H1 (cell line): ENCODE data around the gene NRL. TPM values are rescaled to one million over a fixed set of nuclear protein-coding genes. Genes with fewer than 3 reads are reported as not detected.
A peak's percentile ranks its signal among the peaks of the same experiment; 100 is the strongest.

ENCODE experiments used
- BACH1 ChIP-seq: IDR thresholded peaks from 2 replicates; pipeline ENCODE4 v1.6.1; 2012; ENCODE audit warnings: low read length, improper control_type of control experiment
- CREB1 ChIP-seq: IDR thresholded peaks from 2 replicates; pipeline ENCODE4 v1.6.1; 2012; ENCODE audit warnings: inconsistent platforms
- EZH2 ChIP-seq: fragments of 200-600 bp; sonication (generic); IDR thresholded peaks from 2 replicates; pipeline ENCODE4 v1.7.1; 2012; ENCODE audit warnings: low read depth, mild to moderate bottlenecking, moderate library complexity, low read length, inconsistent platforms; ENCODE audit not compliant: severe bottlenecking
- FOSL1 ChIP-seq: IDR thresholded peaks from 2 replicates; pipeline ENCODE4 v1.6.1; 2011; ENCODE audit warnings: mild to moderate bottlenecking, low read depth, low read length, moderate library complexity; ENCODE audit not compliant: insufficient read depth
- GABPA ChIP-seq: IDR thresholded peaks from 2 replicates; pipeline ENCODE4 v1.6.1; 2011; ENCODE audit warnings: mild to moderate bottlenecking, low read length, moderate library complexity, borderline replicate concordance; ENCODE audit not compliant: insufficient read depth
- HDAC2 ChIP-seq, 2 experiments: fragments of 300-600 bp in 1 of 2; sonication (generic) in 1 of 2; IDR thresholded peaks; 2 replicates each; pipeline ENCODE4 v1.6.1; 2011 to 2012; ENCODE audit warnings: low read depth in 2 of 2, low read length in 2 of 2, mild to moderate bottlenecking in 2 of 2, moderate library complexity in 2 of 2, borderline replicate concordance in 1 of 2, inconsistent platforms in 1 of 2
- KDM4A ChIP-seq: IDR thresholded peaks from one replicate; pipeline ENCODE4 v1.7.1; 2012; ENCODE audit warnings: low read depth, mild to moderate bottlenecking, moderate library complexity, low read length, inconsistent platforms; ENCODE audit not compliant: severe bottlenecking
- POLR2A ChIP-seq, 2 experiments: IDR thresholded peaks; 1 replicate in 1 of 2; 2 replicates in 1 of 2; pipeline ENCODE4 v1.6.1; 2011; ENCODE audit warnings: low read depth in 2 of 2, low read length in 2 of 2, mild to moderate bottlenecking in 2 of 2; ENCODE audit errors: control extremely low read depth in 1 of 2
- RFX5 ChIP-seq: IDR thresholded peaks from 2 replicates; pipeline ENCODE4 v1.6.1; 2011; ENCODE audit warnings: low read depth, low read length, improper control_type of control experiment, borderline replicate concordance
- SIN3A ChIP-seq, 2 experiments: IDR thresholded peaks in 1 of 2; conservative IDR thresholded peaks in 1 of 2; 2 replicates each; pipeline ENCODE4 v1.6.1; 2011 to 2012; ENCODE audit warnings: low read length in 2 of 2, improper control_type of control experiment in 1 of 2, low read depth in 1 of 2, mild to moderate bottlenecking in 1 of 2
- SP1 ChIP-seq: IDR thresholded peaks from 2 replicates; pipeline ENCODE4 v1.6.1; 2011; ENCODE audit warnings: low read depth, low read length
- TAF1 ChIP-seq: IDR thresholded peaks from 2 replicates; pipeline ENCODE4 v1.6.1; 2011; ENCODE audit warnings: mild to moderate bottlenecking, low read depth, low read length
- TAF7 ChIP-seq: optimal IDR thresholded peaks from 2 replicates; pipeline ENCODE3; 2011; ENCODE audit warnings: low read depth, mild to moderate bottlenecking, inconsistent platforms, low read length, moderate library complexity, borderline replicate concordance
- polyA plus RNA-seq, 7 experiments: library from polyadenylated mRNA; depleted of rRNA in 3 of 7; stranded (reverse) in 5 of 7; unstranded in 2 of 7; fragments of >200 nt in 5 of 7; fragments of 200-250 nt in 2 of 7; gene quantifications; 1 replicate in 5 of 7; 2 replicates in 1 of 7; 4 replicates in 1 of 7; pipeline versions ENCODE4 v1.2.1 to v1.2.3, GENCODE V29; 2011 to 2013; ENCODE audit warnings: missing spikeins in 2 of 7, mixed read lengths in 2 of 7
- total RNA-seq: library from RNA; stranded (reverse); fragmentation: NEBNext Ultra II Directional; extraction: Animal tissue kit (Norgen Biotek cat#: 25700); gene quantifications from 2 replicates; pipeline ENCODE4 v1.2.1, GENCODE V29; 2021
- TF ChIP-seq, protein P1 (sequence below): IDR thresholded peaks from 2 replicates; pipeline ENCODE4 v1.6.1; 2012; ENCODE audit warnings: inconsistent platforms

NRL gene
- total and polyA plus RNA-seq, 2 of the 8 experiments (the other 6 are each of a cell fraction or from before 2014, with no cell fraction given) = 1.1 to 2.2 TPM

DNA sequence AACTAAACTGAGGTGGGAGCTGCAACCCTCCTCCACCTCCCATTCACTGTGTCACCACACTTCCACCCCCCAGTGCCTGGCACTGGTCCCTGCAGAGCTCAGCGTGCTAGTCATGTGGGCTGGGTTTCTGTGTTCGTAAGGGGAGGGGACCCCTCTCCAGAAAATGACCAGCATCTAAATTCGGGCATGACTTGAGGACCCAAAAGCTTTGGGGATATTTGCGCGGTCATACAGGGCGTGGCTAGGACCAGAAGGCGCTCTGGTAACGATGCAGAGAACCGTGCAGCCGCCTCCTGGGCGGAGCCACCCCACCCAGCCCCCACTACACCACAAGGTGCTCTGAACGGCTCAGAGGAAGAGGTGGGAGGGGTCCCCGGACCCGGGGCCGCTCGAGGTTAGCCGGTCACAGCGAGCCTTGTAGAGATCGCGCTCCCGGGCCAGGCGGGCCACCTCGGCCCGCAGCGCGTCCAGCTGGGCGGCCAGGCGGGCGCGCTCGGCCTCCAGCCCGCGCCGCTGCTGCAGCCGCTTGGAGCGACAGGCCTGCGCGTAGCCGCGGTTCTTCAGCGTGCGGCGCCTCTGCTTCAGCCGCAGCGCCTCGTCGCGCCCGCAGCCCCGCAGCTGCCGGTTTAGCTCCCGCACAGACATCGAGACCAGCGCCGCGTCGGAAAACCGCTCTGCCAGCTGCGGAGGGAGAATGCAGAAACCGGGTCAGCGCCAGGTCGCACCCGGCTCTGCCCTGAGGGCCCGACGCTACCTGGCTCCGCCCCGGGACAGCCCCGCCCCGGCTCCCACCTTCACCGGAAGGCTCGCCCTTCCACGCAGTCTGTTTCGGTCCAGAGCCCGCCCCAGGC lies 33.6 kb downstream of the NRL start (continued):
- no peak for TF ChIP-seq FOSL1
- no peak for TF ChIP-seq RFX5
- TF ChIP-seq KDM4A = peak; percentile 79
- 0 out of 2 replicates have a peak, but pooled peaks have one; percentile 48 for TF ChIP-seq SP1
- TF ChIP-seq, protein P1, sequence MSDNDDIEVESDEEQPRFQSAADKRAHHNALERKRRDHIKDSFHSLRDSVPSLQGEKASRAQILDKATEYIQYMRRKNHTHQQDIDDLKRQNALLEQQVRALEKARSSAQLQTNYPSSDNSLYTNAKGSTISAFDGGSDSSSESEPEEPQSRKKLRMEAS = peak; percentile 47
- TF ChIP-seq POLR2A (IDR thresholded peaks at IDR 0.05; ENCODE audit: control extremely low read depth in 1 of 2, low read depth in 2 of 2, low read length in 2 of 2) = peak in 1 of 2 experiments; percentile 50; a peak in 1 of 3 replicates
- no peak for TF ChIP-seq BACH1
- TF ChIP-seq HDAC2 (IDR thresholded peaks at IDR 0.05; ENCODE audit: borderline replicate concordance in 1 of 2, low read depth in 2 of 2, low read length in 2 of 2) = 0 out of 4 replicates have a peak, but pooled peaks of 1 of the 2 experiments have one; percentile 49
- TF ChIP-seq EZH2 = peak; percentile 43
- 0 out of 4 replicates have a peak, but pooled peaks of 1 of the 2 experiments have one; percentile 34 for TF ChIP-seq SIN3A (conservative IDR thresholded peaks at IDR 0.05 in 1 of 2, IDR thresholded peaks at IDR 0.05 in 1 of 2; ENCODE audit: low read depth in 1 of 2, low read length in 2 of 2)
- 0 out of 2 replicates have a peak, but pooled peaks have one; percentile 14 for TF ChIP-seq CREB1
- TF ChIP-seq GABPA = no peak
- no peak for TF ChIP-seq TAF1
- TF ChIP-seq TAF7 = peak; percentile 13
